Body of pancreas (tissue), 4 donors: ENCODE results near the gene RHNO1. TPM values are rescaled to one million over a fixed set of nuclear protein-coding genes. Genes with fewer than 3 reads are reported as not detected.
"Not testable (repeated sequence)": the region's sequence is repeated elsewhere in the genome, so short reads cannot be mapped to it uniquely, and the experiment has no call there.

Experiments
- ATAC-seq: fragments of 150-250 bp; one replicate; pipeline ENCODE4 v1.9.1; 2016
- DNase-seq, 4 donors: peaks; one replicate each; pipeline ENCODE4 v3.0.0-alpha.2; 2019
- H3K27ac ChIP-seq, 4 donors: fragments of 200-600 bp; sonication (generic); 1 replicate in 3 of 4; 2 replicates in 1 of 4; pipeline versions ENCODE4 v1.5.1 to v1.6.1; 2016 to 2019; ENCODE audit warnings: mild to moderate bottlenecking in 1 of 4, mixed read lengths in 1 of 4, moderate library complexity in 1 of 4
- H3K27me3 ChIP-seq, 2 donors: fragments of 200-600 bp; sonication (generic); one replicate each; pipeline ENCODE4 v1.6.0; 2016; ENCODE audit warnings: mild to moderate bottlenecking in 1 of 2
- H3K36me3 ChIP-seq, 2 donors: fragments of 200-600 bp; sonication (generic); replicated peaks in 1 of 2; 2 replicates each; pipeline ENCODE4 v1.5.1; 2016; ENCODE audit warnings: low read depth in 2 of 2; ENCODE audit not compliant: insufficient read depth in 1 of 2
- H3K4me1 ChIP-seq: fragments of 200-600 bp; sonication (generic); one replicate; pipeline ENCODE4 v1.6.0; 2016
- H3K4me3 ChIP-seq, 2 donors: fragments of 200-600 bp; sonication (generic); 1 replicate in 1 of 2; 2 replicates in 1 of 2; pipeline ENCODE4 v1.5.1; 2016 to 2019
- H3K9me3 ChIP-seq, 3 donors: fragments of 200-600 bp; sonication (generic); 1 replicate in 2 of 3; 2 replicates in 1 of 3; pipeline ENCODE4 v1.5.1; 2016
- CTCF ChIP-seq, 7 experiments: fragments of 450-650 bp in 4 of 7; fragments of 200-600 bp in 3 of 7; sonication (generic) in 3 of 7; IDR thresholded peaks; one replicate each; pipeline ENCODE4 v1.5.1; 2016 to 2019; ENCODE audit warnings: antibody characterized with exemption in 7 of 7
- POLR2A ChIP-seq, 3 donors: fragments of 450-650 bp; IDR thresholded peaks; one replicate each; pipeline ENCODE4 v1.6.1; 2016; ENCODE audit warnings: antibody characterized with exemption in 3 of 3, mild to moderate bottlenecking in 2 of 3
- WGBS, 2 donors: methylation state at CpG; one replicate each; pipeline ENCODE4 v1.1.5; 2017; 5-methylcytosine and 5-hydroxymethylcytosine counted together
- intact Hi-C: fragments of 100-400 bp; cut with DNase I; formaldehyde crosslinking; loops from one replicate; pipeline ENCODE4 v1.15.1; 2023
- total RNA-seq, 2 donors: library from RNA; depleted of rRNA; stranded (reverse); fragments of >200 nt; gene quantifications; one replicate each; pipeline ENCODE4 v1.1.0, GENCODE V29; 2016

The RHNO1 gene
- total RNA-seq, 2 donors from 2014 or later, result 6.0 to 10.9 TPM

GRCh38 chr12:2857576-2857975 lies 19.4 kb upstream of the RHNO1 start:
- Histone ChIP-seq H3K4me3 (no peak overlapping the region), H3K27ac (no peak overlapping the region), H3K4me1 (peaks cover 10% of the 10 kb centered on the region), H3K36me3 (no peaks in the 10 kb centered on the region), H3K27me3 (no peaks in the 10 kb centered on the region), H3K9me3 (no peaks in the 10 kb centered on the region)
- DNase-seq (no peak), ATAC-seq (no peak)
- TF ChIP-seq POLR2A (IDR thresholded peaks at IDR 0.05) (no peak), CTCF (IDR thresholded peaks at IDR 0.05) (no peak)
- 88 to 93% methylated on average over 7 of the region's 7 CpGs for WGBS, 2 donors
- intact Hi-C loops, result no loop called here

- ATAC-seq, result no peak
- intact Hi-C loops, result no loop called here
Observed at GRCh38 chr12:2858334-2858733, 18.7 kb upstream of the RHNO1 start.

GRCh38 chr12:2858944-2859421 lies 18.0 kb upstream of the RHNO1 start:
- TF ChIP-seq POLR2A (IDR thresholded peaks at IDR 0.05) (no peak), CTCF (IDR thresholded peaks at IDR 0.05) (no peak)
- H3K4me3 ChIP-seq, result no peak overlapping the region
- H3K27me3 ChIP-seq, result no peaks in the 10 kb centered on the region
- DNase-seq, result no peak
- WGBS, 2 donors, result 80 to 98% methylated on average over 9 to 12 of the region's 12 CpGs
- H3K27ac ChIP-seq, result no peak overlapping the region
- peaks cover 10% of the 10 kb centered on the region for H3K4me1 ChIP-seq
- no peak for ATAC-seq
- intact Hi-C loops, result no loop called here
- H3K9me3 ChIP-seq, result no peaks in the 10 kb centered on the region
- no peaks in the 10 kb centered on the region for H3K36me3 ChIP-seq

More at GRCh38 chr12:2858334-2858733, 18.7 kb upstream of the RHNO1 start:
- no peaks in the 10 kb centered on the region for H3K36me3 ChIP-seq
- no peaks in the 10 kb centered on the region for H3K9me3 ChIP-seq
- H3K27me3 ChIP-seq, result no peaks in the 10 kb centered on the region
- H3K27ac ChIP-seq, result no peak overlapping the region
- no peak for DNase-seq
- no peak for TF ChIP-seq POLR2A (IDR thresholded peaks at IDR 0.05)
- no peak for TF ChIP-seq CTCF (IDR thresholded peaks at IDR 0.05)
- H3K4me3 ChIP-seq, result no peak overlapping the region
- 77 to 96% methylated on average over 2 of the region's 2 CpGs for WGBS, 2 donors
- H3K4me1 ChIP-seq, result peaks cover 10% of the 10 kb centered on the region

- no peak for DNase-seq
- no peak overlapping the region for H3K27ac ChIP-seq
- TF ChIP-seq POLR2A (IDR thresholded peaks at IDR 0.05), result no peak
- no peak for TF ChIP-seq CTCF (IDR thresholded peaks at IDR 0.05)
- H3K4me1 ChIP-seq, result no peaks in the 10 kb centered on the region
- no peak overlapping the region for H3K4me3 ChIP-seq
- no peaks in the 10 kb centered on the region for H3K27me3 ChIP-seq
- no peaks in the 10 kb centered on the region for H3K9me3 ChIP-seq
- H3K36me3 ChIP-seq, result no peaks in the 10 kb centered on the region
- intact Hi-C loops, result loop anchor here (10.0 kb wide), 1 partner anchor 175 kb away; no protein-coding TSS in a partner anchor
- no peak for ATAC-seq
Observed at GRCh38 chr12:2860170-2860569, 16.9 kb upstream of the RHNO1 start.

GRCh38 chr12:2862876-2863275 lies 14.1 kb upstream of the RHNO1 start:
- TF ChIP-seq POLR2A (IDR thresholded peaks at IDR 0.05) (no peak), CTCF (IDR thresholded peaks at IDR 0.05) (no peak)
- WGBS, 2 donors, result 90 to 93% methylated on average over 7 of the region's 7 CpGs
- H3K4me3 ChIP-seq, result no peak overlapping the region
- no peak for ATAC-seq
- H3K27me3 ChIP-seq, result no peaks in the 10 kb centered on the region
- no peak overlapping the region for H3K27ac ChIP-seq
- H3K4me1 ChIP-seq, result no peaks in the 10 kb centered on the region
- no peak for DNase-seq
- no peaks in the 10 kb centered on the region for H3K36me3 ChIP-seq
- intact Hi-C loops, result loop anchor here (10.0 kb wide), 1 partner anchor 172 kb away; no protein-coding TSS in a partner anchor
- H3K9me3 ChIP-seq, result no peaks in the 10 kb centered on the region

GRCh38 chr12:2863402-2863801 lies 13.6 kb upstream of the RHNO1 start:
- H3K9me3 ChIP-seq, ATAC-seq, H3K4me3 ChIP-seq, H3K27ac ChIP-seq, DNase-seq, H3K36me3 ChIP-seq, H3K27me3 ChIP-seq, H3K4me1 ChIP-seq: not testable (repeated sequence)
- intact Hi-C loops, result loop anchor here (10.0 kb wide), 1 partner anchor 171 kb away; no protein-coding TSS in a partner anchor
- WGBS, 2 donors, result 93 to 94% methylated on average over 6 to 7 of the region's 7 CpGs
